ENCODE measurements around the gene VSX1. TPM values are rescaled to one million over a fixed set of nuclear protein-coding genes. Genes with fewer than 3 reads are reported as not detected.

VSX1 gene
- total and polyA plus RNA-seq, 2 experiments from 2014 or later, result not detected

DNA sequence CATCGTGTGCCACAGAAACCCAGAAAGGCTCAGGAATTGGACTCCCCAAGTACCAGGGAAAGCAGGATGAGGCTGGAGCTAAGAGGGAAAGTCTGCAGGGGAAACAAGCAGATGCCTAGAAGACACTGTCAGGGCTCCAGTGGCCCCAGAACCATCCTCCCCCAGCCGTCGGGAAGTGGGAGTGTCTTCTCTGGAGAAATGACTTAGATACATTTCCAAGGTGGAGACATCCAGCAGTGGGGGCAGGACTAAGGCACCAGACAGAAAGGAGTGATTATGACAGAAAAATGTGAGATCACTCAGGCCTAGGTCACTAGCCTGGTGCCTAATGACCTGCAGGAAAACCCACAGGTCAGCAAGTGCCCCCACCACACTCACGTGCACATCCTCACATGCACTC, 36.0 kb upstream of the VSX1 start:
- H3K9me2 ChIP-seq (replicated peaks; ENCODE audit: insufficient read depth), result no peaks in the 10 kb centered on the region
- no peak overlapping the region for H3K4me3 ChIP-seq
- DNase-seq (ENCODE audit: low spot score), result no peak
- H3K79me2 ChIP-seq, result no peaks in the 10 kb centered on the region
- no peaks in the 10 kb centered on the region for H4K20me1 ChIP-seq (ENCODE audit: insufficient read depth, poor library complexity, severe bottlenecking)
- H3K4me1 ChIP-seq (ENCODE audit: insufficient read depth), result no peaks in the 10 kb centered on the region
- H3K27ac ChIP-seq, result no peak overlapping the region
- no peak overlapping the region for H2AFZ ChIP-seq
- H3K36me3 ChIP-seq (replicated peaks; ENCODE audit: insufficient read depth, low read depth), result no peaks in the 10 kb centered on the region
- no peaks in the 10 kb centered on the region for H3K27me3 ChIP-seq
- TF ChIP-seq, protein P1, sequence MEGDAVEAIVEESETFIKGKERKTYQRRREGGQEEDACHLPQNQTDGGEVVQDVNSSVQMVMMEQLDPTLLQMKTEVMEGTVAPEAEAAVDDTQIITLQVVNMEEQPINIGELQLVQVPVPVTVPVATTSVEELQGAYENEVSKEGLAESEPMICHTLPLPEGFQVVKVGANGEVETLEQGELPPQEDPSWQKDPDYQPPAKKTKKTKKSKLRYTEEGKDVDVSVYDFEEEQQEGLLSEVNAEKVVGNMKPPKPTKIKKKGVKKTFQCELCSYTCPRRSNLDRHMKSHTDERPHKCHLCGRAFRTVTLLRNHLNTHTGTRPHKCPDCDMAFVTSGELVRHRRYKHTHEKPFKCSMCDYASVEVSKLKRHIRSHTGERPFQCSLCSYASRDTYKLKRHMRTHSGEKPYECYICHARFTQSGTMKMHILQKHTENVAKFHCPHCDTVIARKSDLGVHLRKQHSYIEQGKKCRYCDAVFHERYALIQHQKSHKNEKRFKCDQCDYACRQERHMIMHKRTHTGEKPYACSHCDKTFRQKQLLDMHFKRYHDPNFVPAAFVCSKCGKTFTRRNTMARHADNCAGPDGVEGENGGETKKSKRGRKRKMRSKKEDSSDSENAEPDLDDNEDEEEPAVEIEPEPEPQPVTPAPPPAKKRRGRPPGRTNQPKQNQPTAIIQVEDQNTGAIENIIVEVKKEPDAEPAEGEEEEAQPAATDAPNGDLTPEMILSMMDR (IDR thresholded peaks at IDR 0.05; ENCODE audit: poor library complexity), result no peak
- TF ChIP-seq EZH2 (IDR thresholded peaks at IDR 0.05; ENCODE audit: borderline replicate concordance) (no peak), EZH2phosphoT487 (IDR thresholded peaks at IDR 0.05; ENCODE audit: low read depth, severe bottlenecking, unreplicated experiment) (no peak)
- 65% methylated on average over 4 of the region's 4 CpGs for WGBS (ENCODE audit: low lambda C conversion rate, missing lambda C conversion rate)
- H3K9me3 ChIP-seq (ENCODE audit: low read depth), result no peaks in the 10 kb centered on the region
- no peak overlapping the region for H3K4me2 ChIP-seq

DNA sequence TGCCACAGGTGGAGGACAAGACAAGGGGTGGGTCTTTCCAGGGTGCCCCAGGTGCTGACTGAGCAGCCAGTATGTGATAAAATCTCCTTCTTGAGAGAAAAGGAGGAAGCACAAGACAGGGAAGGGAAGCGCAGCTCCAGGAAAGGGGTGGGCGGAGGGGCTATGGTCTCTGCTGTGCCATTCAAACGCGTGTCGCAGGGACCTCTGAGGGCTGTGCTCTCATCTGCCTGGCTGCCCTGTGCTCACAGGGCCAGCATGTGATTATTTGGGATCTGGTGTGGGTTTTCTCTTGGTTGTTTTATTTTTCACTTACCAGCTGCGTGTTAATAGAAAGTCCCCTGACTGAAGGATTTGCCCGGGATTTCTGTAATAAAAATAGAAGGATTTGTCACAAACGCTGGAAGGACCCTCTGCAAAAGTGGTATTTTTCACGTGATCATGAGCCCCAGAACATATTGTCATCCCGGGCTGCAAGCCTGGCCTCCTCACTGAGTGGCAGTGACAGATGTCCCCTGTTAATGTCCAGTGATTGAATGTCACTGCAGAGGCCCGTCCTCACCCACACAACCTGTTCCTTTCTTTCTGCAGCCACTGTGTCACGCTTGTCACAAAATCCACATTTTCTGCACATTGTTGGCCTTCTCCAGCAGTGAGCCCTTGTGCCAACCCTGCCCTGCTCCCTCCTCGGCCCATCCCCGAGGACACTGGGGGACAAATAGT, 35.0 kb upstream of the VSX1 start:
- no peaks in the 10 kb centered on the region for H3K36me3 ChIP-seq (replicated peaks; ENCODE audit: insufficient read depth, low read depth)
- 71% methylated on average over 14 of the region's 14 CpGs for WGBS (ENCODE audit: low lambda C conversion rate, missing lambda C conversion rate)
- no peak overlapping the region for H3K27ac ChIP-seq
- DNase-seq (ENCODE audit: low spot score), result no peak
- no peaks in the 10 kb centered on the region for H3K4me1 ChIP-seq (ENCODE audit: insufficient read depth)
- H3K9me3 ChIP-seq (ENCODE audit: low read depth), result no peaks in the 10 kb centered on the region
- no peaks in the 10 kb centered on the region for H4K20me1 ChIP-seq (ENCODE audit: insufficient read depth, poor library complexity, severe bottlenecking)
- H3K79me2 ChIP-seq, result no peaks in the 10 kb centered on the region
- H2AFZ ChIP-seq, result no peak overlapping the region
- H3K4me2 ChIP-seq, result no peak overlapping the region
- H3K27me3 ChIP-seq, result no peaks in the 10 kb centered on the region
- no peak overlapping the region for H3K4me3 ChIP-seq
- H3K9me2 ChIP-seq (replicated peaks; ENCODE audit: insufficient read depth), result no peaks in the 10 kb centered on the region
- no peak for TF ChIP-seq EZH2 (IDR thresholded peaks at IDR 0.05; ENCODE audit: borderline replicate concordance)
- TF ChIP-seq, protein P1 (IDR thresholded peaks at IDR 0.05; ENCODE audit: poor library complexity), result no peak
- no peak for TF ChIP-seq EZH2phosphoT487 (IDR thresholded peaks at IDR 0.05; ENCODE audit: low read depth, severe bottlenecking, unreplicated experiment)

- Histone ChIP-seq H3K27ac (no peak overlapping the region), H3K36me3 (replicated peaks; ENCODE audit: insufficient read depth, low read depth) (no peaks in the 10 kb centered on the region), H3K4me1 (ENCODE audit: insufficient read depth) (no peaks in the 10 kb centered on the region), H2AFZ (no peak overlapping the region), H3K79me2 (no peaks in the 10 kb centered on the region), H4K20me1 (ENCODE audit: insufficient read depth, poor library complexity, severe bottlenecking) (no peaks in the 10 kb centered on the region), H3K9me3 (ENCODE audit: low read depth) (no peaks in the 10 kb centered on the region), H3K4me3 (no peak overlapping the region), H3K27me3 (no peaks in the 10 kb centered on the region), H3K4me2 (no peak overlapping the region), H3K9me2 (replicated peaks; ENCODE audit: insufficient read depth) (no peaks in the 10 kb centered on the region)
- DNase-seq (ENCODE audit: low spot score), result no peak
- TF ChIP-seq, protein P1 (IDR thresholded peaks at IDR 0.05; ENCODE audit: poor library complexity), result no peak
- TF ChIP-seq EZH2 (IDR thresholded peaks at IDR 0.05; ENCODE audit: borderline replicate concordance), result no peak
- no peak for TF ChIP-seq EZH2phosphoT487 (IDR thresholded peaks at IDR 0.05; ENCODE audit: low read depth, severe bottlenecking, unreplicated experiment)
- WGBS (ENCODE audit: low lambda C conversion rate, missing lambda C conversion rate), result 94% methylated on average over 3 of the region's 3 CpGs
Observed at GRCh38 chr20:25103526-25103925, 21.6 kb upstream of the VSX1 start.
